ENCODE data around the gene ZNF3. TPM values are rescaled to one million over a fixed set of nuclear protein-coding genes. Genes with fewer than 3 reads are reported as not detected.
A peak's percentile ranks its signal among the peaks of the same experiment; 100 is the strongest.

ZNF3 gene
- total RNA-seq, 1 experiment from 2014 or later = 32.9 TPM

GRCh38 chr7:100093054-100093453 is 11.5 kb upstream of the ZNF3 start:
- ChIA-PET CTCF (no interaction called here), POLR2A (no interaction called here)
- Histone ChIP-seq H3K9me3 (ENCODE audit: control insufficient read depth, insufficient read depth, low read depth, low read length) (no peaks in the 10 kb centered on the region), H3K27ac (ENCODE audit: low read length) (peak overlapping the region; percentile 52; the same call in 1 of the 2 replicates), H3K4me1 (ENCODE audit: control insufficient read depth, insufficient read depth, low read length) (peaks cover 25% of the 10 kb centered on the region), H3K36me3 (ENCODE audit: control insufficient read depth, insufficient read depth, low read length) (peaks cover 37% of the 10 kb centered on the region), H3K4me3 (ENCODE audit: low read depth in 2 of 2, low read length in 2 of 2) (no peak overlapping the region), H3K27me3 (ENCODE audit: control insufficient read depth, insufficient read depth, low read length) (no peaks in the 10 kb centered on the region)
- in situ Hi-C loops (cut with HindIII; ENCODE audit: low pct_unique_long_range_greater_than_20kb, low sequenced_read_pairs) = no loop called here
- intact Hi-C loops (cut with micrococcal nuclease; ENCODE audit: unreplicated experiment) = no loop called here
- TF ChIP-seq TCF7L2 (IDR thresholded peaks at IDR 0.05; ENCODE audit: low read depth, low read length) = no peak
- TF ChIP-seq POLR2AphosphoS5 (IDR thresholded peaks at IDR 0.05; ENCODE audit: low read depth, low read length) = peak; percentile 24; the same call in 1 of the 2 replicates
- peak; percentile 7; the same call in 1 of the 2 replicates for ATAC-seq
- TSS peak; percentile 57 for BruUV-seq (replicated peaks)
- DNase-seq (ENCODE audit: low read depth, low spot score) = no peak

GRCh38 chr7:100091411-100092181 is 10.1 kb upstream of the ZNF3 start:
- no peak for TF ChIP-seq REST (IDR thresholded peaks at IDR 0.05; ENCODE audit: insufficient read depth in 1 of 2, low read depth in 2 of 2, low read length in 1 of 2)
- peak; percentile 68 for TF ChIP-seq POLR2AphosphoS5 (IDR thresholded peaks at IDR 0.05; ENCODE audit: low read depth, low read length)
- no peak for TF ChIP-seq SIN3A (IDR thresholded peaks at IDR 0.05; ENCODE audit: borderline replicate concordance, insufficient read depth, low read depth, low read length)
- TF ChIP-seq TCF7L2 (IDR thresholded peaks at IDR 0.05; ENCODE audit: low read depth, low read length) = no peak
- no peak for TF ChIP-seq CTCF (IDR thresholded peaks at IDR 0.05)
- Histone ChIP-seq H3K36me3 (ENCODE audit: control insufficient read depth, insufficient read depth, low read length) (peaks cover 26% of the 10 kb centered on the region), H3K27ac (ENCODE audit: low read length) (no peak overlapping the region; the same call in 1 of the 2 replicates), H3K27me3 (ENCODE audit: control insufficient read depth, insufficient read depth, low read length) (no peaks in the 10 kb centered on the region), H3K9me3 (ENCODE audit: control insufficient read depth, insufficient read depth, low read depth, low read length) (no peaks in the 10 kb centered on the region), H3K4me3 (ENCODE audit: low read depth in 2 of 2, low read length in 2 of 2) (no peak overlapping the region), H3K4me1 (ENCODE audit: control insufficient read depth, insufficient read depth, low read length) (peaks cover 27% of the 10 kb centered on the region)
- in situ Hi-C loops (cut with HindIII; ENCODE audit: low pct_unique_long_range_greater_than_20kb, low sequenced_read_pairs) (no loop called here), intact Hi-C loops (cut with micrococcal nuclease; ENCODE audit: unreplicated experiment) (no loop called here)
- ATAC-seq (peak; percentile 18), DNase-seq (ENCODE audit: low read depth, low spot score) (no peak)
- ChIA-PET CTCF (no interaction called here), POLR2A (interaction anchor here (0.6 kb wide), 1 partner anchor 690 kb away, joined by 3 read pairs; no protein-coding TSS in a partner anchor)
- no TSS peak for BruUV-seq (replicated peaks)

Measured in Panc1 (cell line).